Measurements from ENCODE around the gene CCDC159. TPM values are rescaled to one million over a fixed set of nuclear protein-coding genes. Genes with fewer than 3 reads are reported as not detected.
"Not testable (repeated sequence)": the region's sequence is repeated elsewhere in the genome, so short reads cannot be mapped to it uniquely, and the experiment has no call there.

CCDC159 gene
- total RNA-seq, 1 donor from 2014 or later = 12.4 TPM

- DNase-seq = no peak
Measured at GRCh38 chr19:11338569-11339253, 7.6 kb upstream of the CCDC159 start.

GRCh38 chr19:11339254-11340098 is 6.8 kb upstream of the CCDC159 start, which contains the start of gene RAB3D:
TSS of gene RAB3D (minus strand) at chr19:11339657. CDS start at chr19:11337399, 2,258 bp downstream.
- peak; percentile 88 for DNase-seq

GRCh38 chr19:11340099-11340467 is 6.2 kb upstream of the CCDC159 start:
- not testable (repeated sequence) for DNase-seq

- DNase-seq = no peak
Measured at GRCh38 chr19:11342429-11342828, 3.9 kb upstream of the CCDC159 start.

- DNase-seq = no peak
Measured at GRCh38 chr19:11345122-11345803, 1.1 kb upstream of the CCDC159 start.

GRCh38 chr19:11347546-11348039 is 1.3 kb downstream of the CCDC159 start:
- DNase-seq = no peak

- no peak for DNase-seq
Measured at GRCh38 chr19:11349171-11349570, 2.9 kb downstream of the CCDC159 start.

- not testable (repeated sequence) for DNase-seq
Measured at GRCh38 chr19:11354102-11354501, 7.8 kb downstream of the CCDC159 start.

GRCh38 chr19:11355160-11356073 is 9.1 kb downstream of the CCDC159 start, which contains the start of gene PLPPR2:
TSS of gene PLPPR2 (plus strand) at chr19:11355432. CDS start at chr19:11357674, 2,242 bp downstream.
- DNase-seq = peak; percentile 40

- DNase-seq = no peak
Measured at GRCh38 chr19:11356074-11356397, 9.7 kb downstream of the CCDC159 start.

GRCh38 chr19:11356676-11357550 is 10.6 kb downstream of the CCDC159 start:
- no peak for DNase-seq

- DNase-seq = no peak
Measured at GRCh38 chr19:11359421-11359820, 13.1 kb downstream of the CCDC159 start.

GRCh38 chr19:11361037-11361770 is 14.9 kb downstream of the CCDC159 start:
- DNase-seq = no peak

GRCh38 chr19:11361771-11362731 is 15.7 kb downstream of the CCDC159 start:
- no peak for DNase-seq

- DNase-seq = no peak
Measured at GRCh38 chr19:11363881-11364280, 17.6 kb downstream of the CCDC159 start.

GRCh38 chr19:11364296-11364904 is 18.1 kb downstream of the CCDC159 start:
- no peak for DNase-seq

GRCh38 chr19:11364935-11365334 is 18.6 kb downstream of the CCDC159 start:
- no peak for DNase-seq

- no peak for DNase-seq
Measured at GRCh38 chr19:11365557-11366117, 19.3 kb downstream of the CCDC159 start.

Data from skin of body (tissue), 2 donors.